Stimulated activated CD4-positive, alpha-beta T cell treated with anti-CD3 and anti-CD28 coated beads, Interleukin-4, amount 100 ng/mL, for 24 hours (primary cell): ENCODE measurements around the gene OR4D2.
"Not testable (repeated sequence)": the region's sequence is repeated elsewhere in the genome, so short reads cannot be mapped to it uniquely, and the experiment has no call there.

Source experiments
- DNase-seq: peaks from one replicate; pipeline ENCODE4 v3.0.0-alpha.2; 2020

The OR4D2 gene

DNA sequence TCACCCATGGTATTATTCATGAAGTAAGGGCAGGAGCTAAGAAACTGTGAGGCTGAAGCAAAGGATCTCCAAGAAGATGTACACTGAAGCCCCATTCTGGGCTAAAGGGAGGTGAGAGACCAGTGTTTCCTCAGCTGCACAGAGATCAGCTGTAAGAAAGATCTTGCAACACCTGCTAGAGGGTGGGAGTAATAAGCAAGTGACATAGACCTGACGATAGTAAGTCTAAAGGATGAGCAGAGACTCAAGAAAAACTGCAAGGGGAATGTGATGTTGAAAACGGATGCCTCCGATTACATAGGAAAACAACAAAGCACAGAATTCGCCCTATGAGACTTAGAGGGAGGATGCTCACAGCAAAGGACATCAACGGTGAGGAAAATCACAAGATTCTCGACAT lies at the start of gene OR4D2:
OR4D2 (plus strand) TSS at position 301 of the 400 bp plus-strand sequence. CDS start 2,674 bp downstream, outside the sequence.
- DNase-seq, result no peak

DNA sequence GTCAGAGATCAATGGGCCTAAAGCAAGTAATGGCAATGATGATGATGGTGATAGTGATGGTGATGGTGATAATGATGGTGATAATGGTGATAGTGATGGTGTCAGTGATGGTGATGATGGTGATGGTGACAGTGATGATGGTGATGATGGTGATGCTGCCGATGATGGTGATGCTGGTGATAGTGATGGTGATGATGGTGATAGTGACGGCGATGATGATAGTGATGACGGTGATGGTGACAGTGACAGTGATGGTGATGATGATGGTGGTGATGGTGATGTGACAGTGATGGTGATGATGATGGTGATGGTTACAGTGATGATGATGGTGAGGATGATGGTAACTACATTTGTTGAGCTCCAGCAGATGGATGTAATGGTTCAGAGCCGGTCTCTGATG lies 49.4 kb upstream of the OR4D2 start:
- no peak for DNase-seq

DNA sequence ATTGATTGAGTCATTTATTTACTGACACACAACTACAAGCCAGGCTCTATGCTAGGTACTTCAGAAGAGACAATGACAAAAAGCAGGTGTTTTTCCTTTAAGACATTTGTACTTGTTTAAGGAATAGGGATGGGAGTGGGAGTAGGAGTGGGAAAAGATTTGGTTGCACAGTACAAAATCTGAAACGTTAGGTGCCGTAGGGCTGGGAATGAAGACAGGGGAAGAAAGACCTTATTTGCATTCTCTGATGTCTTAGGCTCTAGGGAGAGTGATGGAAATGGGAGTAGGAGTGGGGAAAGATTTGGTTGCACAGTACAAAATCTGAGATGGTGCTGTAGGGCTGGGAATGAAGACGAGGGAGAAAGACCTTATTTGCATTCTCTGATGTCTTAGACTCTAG lies 47.3 kb upstream of the OR4D2 start:
- no peak for DNase-seq

DNA sequence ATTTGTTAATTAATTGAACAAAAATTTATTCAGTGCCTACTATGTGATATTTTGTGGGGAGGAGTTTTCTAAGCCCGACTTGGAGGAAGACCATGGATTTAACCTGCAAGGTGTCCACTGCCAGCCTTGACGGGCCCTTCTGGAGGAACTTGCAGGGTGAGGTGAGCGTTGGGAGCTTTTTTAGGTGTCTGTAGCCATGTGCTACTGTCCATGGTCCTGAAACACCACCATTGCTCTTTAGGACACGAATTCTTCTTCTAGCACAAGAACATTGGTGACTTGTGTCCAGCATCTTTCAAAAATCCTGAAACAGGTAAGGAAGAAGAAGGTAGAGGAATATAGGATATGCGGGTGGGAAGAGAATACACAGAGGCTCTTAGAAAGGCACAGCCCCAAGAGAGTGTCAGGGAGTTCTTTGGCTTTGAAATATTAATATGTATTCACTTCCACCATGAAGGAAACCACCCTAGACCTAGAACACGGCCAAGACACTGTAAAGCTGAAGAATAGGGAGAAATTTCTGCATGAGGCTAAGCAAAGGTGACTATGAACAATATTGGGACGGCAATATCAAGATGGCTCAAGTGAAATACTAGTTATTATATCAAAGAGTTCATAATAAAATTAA lies 46.5 kb upstream of the OR4D2 start:
- peak; percentile 58 for DNase-seq

DNA sequence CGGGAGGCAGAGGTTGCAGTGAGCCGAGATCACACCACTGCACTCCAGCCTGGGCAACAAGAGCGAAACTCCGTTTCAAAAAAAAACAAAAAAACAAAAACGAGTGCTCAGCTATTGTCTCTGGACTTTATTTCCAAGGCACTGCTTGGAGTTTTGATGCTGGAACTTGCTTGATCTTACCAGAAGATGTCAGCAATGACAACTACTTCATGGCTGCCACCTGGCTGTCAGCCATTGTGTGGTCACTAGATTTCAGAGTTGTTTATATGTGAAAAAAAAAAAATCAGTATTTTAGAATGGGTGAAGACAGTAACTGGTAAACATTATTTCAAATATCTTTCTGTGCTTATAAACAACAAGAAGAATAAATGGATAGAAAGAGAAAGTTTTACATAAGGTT lies 44.9 kb upstream of the OR4D2 start:
- peak; percentile 20 for DNase-seq

DNA sequence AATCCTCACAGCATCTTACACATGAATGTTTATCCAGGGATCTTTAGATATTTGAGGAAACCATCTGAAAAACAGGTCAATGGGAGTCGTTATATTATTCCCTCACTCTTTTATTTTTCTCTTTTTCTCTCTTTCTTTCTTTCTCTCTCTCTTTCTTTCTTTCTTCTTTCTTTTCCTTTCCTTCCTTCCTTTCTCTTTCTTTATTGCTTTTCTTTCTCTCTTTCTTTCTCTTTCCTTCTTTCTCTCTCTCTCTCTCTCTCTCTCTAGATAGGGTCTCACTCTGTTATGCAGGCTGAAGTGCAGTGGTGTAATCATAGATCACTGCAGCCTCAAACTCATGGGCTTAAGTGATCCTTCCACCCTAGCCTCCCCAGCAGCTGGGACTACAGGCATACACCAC lies 38.9 kb upstream of the OR4D2 start:
- DNase-seq, result no peak

DNA sequence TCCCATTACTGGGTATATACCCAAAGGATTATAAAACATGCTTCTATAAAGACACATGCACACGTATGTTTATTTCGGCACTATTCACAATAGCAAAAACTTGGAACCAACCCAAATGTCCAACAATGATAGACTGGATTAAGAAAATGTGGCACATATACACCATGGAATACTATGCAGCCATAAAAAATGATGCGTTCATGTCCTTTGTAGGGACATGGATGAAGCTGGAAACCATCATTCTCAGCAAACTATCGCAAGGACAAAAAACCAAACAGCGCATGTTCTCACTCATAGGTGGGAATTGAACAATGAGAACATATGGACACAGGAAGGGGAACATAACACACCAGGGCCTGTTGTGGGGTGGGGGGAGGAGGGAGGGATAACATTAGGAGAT lies 34.1 kb upstream of the OR4D2 start:
- not testable (repeated sequence) for DNase-seq

DNA sequence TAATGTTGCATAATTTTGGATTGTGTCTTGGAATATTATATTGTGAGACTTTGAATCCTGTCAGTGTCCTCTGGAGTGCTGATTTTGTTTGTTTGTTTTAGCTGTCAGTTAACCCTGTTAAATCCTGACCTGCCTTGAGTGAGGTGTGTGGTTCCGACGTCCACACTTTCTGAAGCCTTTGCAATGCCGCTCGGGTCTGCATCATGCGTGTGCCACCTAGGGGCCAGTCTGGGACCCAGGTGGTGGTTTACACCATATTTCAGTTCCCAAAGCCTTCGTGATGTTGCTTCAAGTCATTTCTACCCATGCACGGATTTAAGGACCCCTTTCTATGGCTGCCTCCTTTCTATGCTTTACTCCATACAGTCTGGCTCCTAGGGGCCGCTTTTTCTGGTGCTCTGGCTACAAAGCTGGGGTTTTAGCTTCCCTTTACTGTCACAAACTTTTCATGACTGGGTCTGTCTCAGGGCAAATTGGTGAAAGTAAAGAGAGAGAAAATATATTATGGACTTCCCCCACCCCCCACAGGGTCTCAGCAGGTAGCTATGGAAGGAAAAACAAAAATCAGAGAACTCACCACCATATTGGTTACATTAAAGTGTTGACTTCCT lies 30.0 kb upstream of the OR4D2 start:
- no peak for DNase-seq

DNA sequence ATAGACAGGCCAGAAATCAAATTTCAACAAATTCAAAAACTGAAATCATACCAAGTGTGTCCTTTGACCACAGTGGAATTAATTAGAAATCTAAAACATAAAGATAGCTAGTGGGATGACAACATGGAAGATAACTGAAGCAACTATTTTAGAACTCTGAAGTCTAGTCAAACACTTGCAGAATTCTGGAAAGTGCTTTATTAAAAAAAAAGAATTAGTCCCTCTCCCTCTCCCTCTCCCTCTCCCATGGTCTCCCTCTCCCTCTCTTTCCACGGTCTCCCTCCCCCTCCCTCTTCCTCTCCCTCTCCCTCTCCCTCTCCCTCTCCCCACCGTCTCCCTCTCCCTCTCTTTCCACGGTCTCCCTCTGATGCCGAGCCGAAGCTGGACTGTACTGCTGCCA lies 25.3 kb upstream of the OR4D2 start:
- DNase-seq, result no peak

DNA sequence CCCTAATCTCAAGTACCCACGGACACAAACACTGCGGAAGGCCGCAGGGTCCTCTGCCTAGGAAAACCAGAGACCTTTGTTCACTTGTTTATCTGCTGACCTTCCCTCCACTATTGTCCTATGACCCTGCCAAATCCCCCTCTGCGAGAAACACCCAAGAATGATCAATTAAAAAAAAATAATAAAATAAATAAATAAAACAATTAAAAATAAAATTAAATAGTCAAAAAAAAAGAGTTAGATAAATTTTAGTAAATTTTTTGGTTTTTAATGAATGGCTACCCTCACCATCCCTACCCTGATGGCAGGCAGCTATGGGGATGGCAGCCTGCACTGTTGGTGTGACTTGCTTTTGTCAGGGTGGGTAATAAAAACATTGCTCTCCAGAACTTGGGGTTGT lies 23.4 kb upstream of the OR4D2 start:
- not testable (repeated sequence) for DNase-seq

DNA sequence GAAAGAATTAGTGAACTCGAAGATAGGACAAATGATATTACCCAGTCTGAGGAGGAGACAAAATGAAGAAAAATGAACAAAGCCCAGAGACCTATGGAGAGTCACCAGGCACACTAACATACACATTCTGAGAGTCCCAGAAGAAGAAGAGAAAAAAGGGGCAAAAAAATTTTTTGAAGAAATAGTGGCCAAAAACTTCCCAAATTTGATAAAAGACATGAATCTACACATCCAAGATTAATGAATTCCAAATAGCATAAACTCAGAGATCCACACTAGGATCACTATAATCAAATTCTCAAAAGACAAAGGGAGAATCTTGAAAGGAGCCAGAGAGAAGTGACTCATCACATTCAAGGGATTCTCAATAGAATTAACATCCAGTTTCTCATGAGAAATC lies 22.0 kb upstream of the OR4D2 start:
- DNase-seq, result no peak

DNA sequence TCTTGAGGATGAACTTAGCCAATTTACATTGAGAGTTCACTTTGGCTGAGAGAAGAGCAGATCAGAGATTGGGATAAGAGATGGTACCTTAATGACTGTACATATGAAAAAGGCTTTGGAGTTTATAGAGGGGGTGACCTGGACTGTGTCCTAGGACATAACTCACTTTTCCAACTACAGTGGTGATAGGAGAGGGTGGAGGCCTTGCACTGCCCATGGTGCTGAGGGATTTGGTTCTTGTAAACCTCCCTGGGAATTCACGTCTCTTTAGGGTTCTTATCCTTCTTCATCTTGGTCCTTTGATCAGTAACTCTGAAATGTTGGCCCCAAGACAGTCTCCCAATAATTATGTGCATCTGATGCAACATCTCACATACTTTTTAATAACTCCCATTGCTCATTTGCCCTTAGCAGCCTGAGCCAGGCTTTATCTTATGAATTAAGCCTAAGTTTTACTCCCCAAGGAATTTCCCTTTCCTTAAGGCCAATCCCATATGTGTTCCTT lies 18.8 kb upstream of the OR4D2 start, which contains the start of gene OR4D1:
OR4D1 (plus strand) TSS at position 455 of the 505 bp plus-strand sequence. CDS start 6,770 bp downstream, outside the sequence.
- no peak for DNase-seq

DNA sequence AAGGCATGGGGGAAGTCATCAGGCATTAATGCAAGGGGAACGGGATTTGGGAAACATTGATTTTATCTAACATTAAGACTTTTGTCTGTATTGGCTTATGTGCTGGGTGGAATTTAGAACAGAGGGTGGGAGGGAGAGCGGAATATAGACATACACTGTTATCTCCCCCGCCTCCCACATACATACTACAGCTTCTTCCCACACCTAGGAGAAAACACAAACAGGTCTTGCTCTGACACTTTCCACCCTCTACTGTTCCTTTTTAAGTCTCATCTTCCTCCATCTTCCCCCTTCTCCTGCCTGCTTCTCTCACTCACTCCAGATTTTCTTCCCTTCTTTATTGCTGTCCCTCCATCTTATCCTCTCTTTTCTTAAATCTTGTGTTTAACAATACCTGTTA lies 18.2 kb upstream of the OR4D2 start:
- DNase-seq, result no peak

DNA sequence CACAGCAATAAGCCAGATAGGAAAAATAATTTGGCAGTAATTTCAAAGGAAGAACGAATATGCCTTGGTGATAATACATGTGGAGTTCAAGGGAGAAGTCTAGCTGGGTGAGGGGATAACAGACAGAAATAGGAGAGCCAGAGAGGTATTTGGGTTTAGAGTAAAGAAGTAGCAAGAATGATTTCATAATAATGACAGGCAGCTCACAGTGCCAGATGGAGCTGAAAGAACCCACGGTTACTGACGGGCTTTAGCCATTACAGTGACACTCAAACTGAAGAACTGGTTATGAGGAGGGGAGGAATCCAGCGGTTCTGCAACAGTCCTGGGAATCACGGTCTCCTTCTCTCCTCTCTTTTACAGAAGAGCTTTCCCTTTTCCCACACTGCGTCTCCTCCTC lies 16.4 kb upstream of the OR4D2 start:
- DNase-seq, result no peak

DNA sequence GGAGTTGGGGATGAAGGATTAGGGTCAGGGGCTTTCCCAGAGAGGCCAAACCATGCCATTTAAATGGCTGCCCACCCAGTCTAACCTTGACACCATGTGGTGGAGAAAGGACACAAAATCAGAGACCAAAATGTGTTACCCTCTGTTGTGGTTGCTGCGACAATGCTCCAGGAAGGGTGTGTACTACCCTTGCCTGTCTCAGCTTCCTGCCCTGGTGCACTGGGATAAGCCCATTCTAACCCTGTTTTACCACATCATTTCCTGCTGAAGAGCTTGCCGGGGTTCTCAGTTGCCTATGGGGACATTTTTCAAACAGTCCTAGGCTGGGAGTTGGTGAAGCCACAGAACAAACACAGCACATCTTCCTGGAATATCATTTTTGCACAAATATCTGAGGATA lies 13.7 kb upstream of the OR4D2 start:
- peak; percentile 39 for DNase-seq

DNA sequence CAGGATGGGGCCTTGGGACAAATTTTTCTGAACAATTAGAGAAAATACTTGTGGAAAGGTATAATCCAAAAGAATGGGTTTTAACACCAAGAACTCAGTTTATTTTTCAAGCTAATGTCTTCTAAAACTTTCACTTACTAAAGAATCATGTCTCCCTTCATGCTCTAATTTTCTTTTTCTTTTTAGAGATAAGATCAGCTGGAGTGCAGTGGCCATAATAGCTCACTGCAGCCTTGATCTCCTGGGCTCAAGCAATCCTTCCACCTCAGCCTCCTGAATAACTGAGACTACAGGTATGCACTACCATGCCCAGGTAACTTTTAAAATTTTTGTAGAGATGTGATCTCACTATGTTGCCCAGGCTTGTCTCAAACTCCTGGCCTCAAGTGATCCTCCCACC lies 13.1 kb upstream of the OR4D2 start:
- DNase-seq, result no peak

DNA sequence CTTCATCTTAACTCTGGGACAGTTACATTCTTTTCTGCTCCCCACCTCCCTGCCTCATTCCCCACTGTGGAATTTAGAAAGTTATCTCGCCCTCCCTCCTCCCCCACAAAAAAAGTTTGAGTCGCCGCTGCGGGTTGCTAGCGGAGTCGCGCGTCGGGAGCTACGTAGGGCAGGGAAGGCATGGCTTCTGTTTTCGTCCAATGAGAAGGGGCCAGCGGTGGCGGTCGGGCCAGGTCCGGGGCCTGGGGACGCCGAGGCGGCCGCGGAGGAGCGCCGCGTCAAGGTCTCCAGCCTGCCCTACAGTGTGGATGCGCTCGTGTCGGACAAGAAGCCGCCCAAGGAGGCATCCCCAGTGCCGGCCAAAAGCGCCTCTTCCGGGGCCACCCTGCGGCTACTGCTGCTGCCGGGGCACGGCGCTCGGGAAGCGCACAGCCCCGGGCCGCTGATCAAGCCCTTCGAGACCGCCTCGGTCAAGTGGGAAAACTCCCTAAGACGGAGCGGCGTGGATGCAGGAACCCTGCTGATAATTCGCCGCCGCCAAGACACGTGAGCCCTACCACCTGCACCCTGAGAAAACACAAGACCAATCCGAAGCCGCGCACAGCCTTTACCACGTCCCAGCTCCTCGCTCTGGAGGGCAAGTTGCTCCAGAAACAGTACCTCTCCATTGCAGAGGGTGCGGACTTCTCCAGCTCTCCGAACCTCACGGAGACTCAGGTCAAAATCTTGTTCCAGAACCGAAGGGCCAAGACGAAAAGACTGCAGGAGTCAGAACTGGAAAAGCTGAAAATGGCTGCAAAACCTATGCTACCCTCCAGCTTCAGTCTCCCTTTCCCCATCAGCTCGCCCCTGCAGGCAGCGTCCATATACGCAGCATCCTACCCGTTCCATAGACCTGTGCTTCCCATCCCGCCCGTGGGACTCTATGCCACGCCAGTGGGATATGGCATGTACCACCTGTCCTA lies 9.7 kb upstream of the OR4D2 start:
- peak; percentile 67 for DNase-seq

DNA sequence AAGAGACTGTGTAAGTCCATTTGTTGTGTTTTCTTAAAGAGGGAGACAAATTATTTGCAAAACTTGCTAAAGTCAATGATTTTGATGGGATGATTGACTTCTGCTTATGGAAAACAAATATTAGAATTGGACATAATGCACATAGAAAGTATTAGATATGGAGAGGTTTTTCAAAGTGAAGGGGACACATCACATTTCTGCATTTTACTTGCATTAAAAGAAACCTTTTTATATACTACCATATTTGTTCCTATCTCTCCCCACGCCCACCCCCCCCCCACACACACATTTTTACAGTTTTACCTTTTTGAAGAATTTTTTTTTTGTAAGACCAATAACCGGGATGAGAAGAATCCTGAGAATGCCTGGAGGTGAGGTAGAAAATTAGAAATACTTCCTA lies 8.6 kb upstream of the OR4D2 start:
- no peak for DNase-seq

DNA sequence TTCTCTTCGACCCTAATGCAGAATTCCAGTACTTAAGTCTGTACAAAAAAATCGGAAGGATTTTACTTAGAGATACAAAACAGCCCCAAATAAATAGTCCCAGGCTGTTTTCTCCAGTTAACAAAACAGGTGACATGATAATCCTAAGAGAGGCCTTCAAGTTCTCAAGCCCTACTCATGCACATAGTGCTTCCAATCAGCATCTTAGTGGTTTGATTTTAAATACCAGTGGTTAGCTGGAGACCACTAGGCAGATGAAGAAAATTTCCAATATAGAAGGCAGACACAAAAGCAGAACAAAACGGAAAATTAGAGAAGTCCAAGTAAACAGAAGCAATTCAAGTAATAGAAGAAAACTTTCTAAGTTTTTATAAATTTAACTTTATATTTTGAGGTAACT lies 5.2 kb upstream of the OR4D2 start:
- DNase-seq, result no peak

DNA sequence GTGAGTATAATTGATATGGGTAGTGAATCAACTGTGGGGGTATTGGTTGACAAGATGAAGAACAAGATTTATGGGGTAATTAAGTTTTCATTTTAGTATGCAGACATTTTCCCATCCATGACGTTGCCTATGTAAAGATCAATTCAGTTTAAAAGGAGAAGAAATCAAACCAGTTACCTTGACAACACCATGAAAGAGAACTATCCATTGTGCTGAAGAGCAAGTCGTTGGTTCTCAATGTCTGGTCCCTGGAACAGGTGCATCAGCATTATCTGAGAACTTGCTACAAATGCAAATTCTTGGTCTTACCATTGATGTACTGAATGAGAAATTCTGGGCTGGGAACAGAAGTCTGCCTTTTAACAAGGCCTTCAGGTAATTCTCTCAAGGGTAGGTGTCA lies 801 bp upstream of the OR4D2 start:
- DNase-seq, result no peak

DNA sequence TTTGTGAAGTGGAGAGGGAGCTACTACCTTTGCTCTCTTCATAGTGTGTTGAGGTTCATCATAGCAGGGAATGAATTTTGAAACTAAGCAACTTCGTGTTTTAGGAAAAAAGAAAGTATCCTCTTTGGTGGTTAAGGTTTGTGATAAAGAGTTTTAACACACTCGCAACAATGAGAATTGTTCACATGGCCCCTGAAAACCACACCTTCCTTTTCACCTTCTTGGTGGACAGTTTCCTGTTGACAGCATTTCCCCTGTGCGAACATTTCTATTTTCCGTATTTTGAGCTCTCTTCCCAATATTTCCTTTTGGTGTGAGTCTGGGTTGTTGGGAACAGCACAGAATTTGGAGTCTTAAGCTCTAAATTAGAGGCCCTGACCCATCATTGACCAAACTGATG lies 3.8 kb downstream of the OR4D2 start:
- DNase-seq, result no peak

DNA sequence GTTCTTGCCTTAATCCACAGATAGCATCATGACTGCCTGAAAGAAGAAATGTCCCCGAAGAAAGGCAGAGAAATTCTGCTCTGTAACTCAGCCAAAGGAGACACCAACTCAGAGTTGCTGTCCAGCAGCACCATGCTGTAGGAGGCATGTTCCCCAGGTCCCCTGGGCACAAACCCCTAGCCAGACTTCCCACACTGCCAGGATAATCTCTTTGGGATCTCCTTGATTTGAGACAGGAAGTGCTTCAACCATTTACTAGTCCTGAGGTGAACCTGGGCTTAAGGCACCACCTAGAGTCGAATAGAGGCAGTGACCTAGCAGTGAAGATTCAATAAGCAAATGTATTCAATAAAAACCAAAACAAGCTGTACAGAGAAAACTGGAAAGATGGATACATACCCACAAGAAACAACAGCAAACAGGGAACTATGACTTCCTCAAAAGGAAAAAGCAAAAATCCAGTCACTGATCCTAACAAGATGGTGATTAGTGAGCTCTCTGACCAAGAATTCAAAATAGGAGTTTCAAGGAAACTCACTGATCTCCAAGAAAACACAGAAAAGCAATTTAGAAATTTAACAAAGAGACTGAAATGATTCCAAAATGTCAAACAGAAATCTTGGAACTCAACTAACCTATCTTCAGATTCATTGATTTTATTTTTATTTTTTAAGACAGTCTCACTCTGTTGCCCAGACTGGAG lies 5.7 kb downstream of the OR4D2 start:
- peak; percentile 45 for DNase-seq

DNA sequence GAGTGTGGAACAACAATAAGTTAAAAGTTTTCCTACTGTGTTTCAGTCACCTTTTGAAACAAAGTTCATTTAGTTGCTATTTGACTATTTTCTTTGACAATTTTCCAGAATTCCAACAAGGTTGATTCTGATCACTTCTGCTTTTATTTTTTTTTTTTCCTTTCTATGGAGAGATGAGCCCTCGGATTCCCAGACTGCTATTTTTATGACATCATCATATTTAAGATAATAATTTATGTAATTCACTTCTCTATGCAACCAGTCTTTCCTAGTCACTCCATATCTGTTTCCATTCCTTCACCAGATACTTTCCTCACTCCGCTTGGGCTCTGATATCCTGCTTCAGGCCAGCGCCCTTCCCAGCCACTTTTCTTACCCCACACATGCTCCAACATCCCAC lies 8.1 kb downstream of the OR4D2 start:
- DNase-seq, result no peak
